ENCODE results near the gene PTPN5. TPM values are rescaled to one million over a fixed set of nuclear protein-coding genes. Genes with fewer than 3 reads are reported as not detected.

The PTPN5 gene
- total RNA-seq, 4 donors from 2014 or later: 0.27 to 0.64 TPM; not detected in 2

DNA sequence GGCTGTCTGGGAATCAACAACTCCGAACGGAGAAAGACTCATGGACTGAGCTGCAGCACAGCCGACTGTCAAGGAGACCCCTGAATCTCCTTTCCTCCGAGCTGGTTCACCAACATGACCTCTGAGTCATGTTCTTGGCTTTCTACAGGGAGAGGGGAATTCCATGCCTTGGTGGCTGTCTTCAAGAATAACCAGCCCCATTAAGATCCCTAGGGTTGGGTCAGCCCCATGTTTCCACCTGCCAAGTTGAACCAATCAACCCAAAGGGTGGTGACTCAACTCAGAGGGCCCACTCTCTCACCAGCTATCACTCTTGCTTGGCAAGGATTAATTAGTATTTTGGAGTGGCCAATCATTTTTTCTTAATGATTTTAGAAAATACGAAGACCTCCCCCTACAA, 37.3 kb downstream of the PTPN5 start:
- H3K36me3 ChIP-seq: no peaks in the 10 kb centered on the region
- H3K9me3 ChIP-seq: no peaks in the 10 kb centered on the region
- H3K4me1 ChIP-seq: no peaks in the 10 kb centered on the region
- H3K4me3 ChIP-seq: no peak overlapping the region
- 0 to 36% methylated on average over 1 to 5 of the region's 5 CpGs for WGBS, 2 donors (ENCODE audit: low coverage in 1 of 2)
- no peak overlapping the region for H3K27ac ChIP-seq
- TF ChIP-seq POLR2A (IDR thresholded peaks at IDR 0.05) (no peak), EP300 (IDR thresholded peaks at IDR 0.05; ENCODE audit: low read depth) (no peak), POLR2AphosphoS5 (IDR thresholded peaks at IDR 0.05) (no peak)
- TF ChIP-seq, protein P1, sequence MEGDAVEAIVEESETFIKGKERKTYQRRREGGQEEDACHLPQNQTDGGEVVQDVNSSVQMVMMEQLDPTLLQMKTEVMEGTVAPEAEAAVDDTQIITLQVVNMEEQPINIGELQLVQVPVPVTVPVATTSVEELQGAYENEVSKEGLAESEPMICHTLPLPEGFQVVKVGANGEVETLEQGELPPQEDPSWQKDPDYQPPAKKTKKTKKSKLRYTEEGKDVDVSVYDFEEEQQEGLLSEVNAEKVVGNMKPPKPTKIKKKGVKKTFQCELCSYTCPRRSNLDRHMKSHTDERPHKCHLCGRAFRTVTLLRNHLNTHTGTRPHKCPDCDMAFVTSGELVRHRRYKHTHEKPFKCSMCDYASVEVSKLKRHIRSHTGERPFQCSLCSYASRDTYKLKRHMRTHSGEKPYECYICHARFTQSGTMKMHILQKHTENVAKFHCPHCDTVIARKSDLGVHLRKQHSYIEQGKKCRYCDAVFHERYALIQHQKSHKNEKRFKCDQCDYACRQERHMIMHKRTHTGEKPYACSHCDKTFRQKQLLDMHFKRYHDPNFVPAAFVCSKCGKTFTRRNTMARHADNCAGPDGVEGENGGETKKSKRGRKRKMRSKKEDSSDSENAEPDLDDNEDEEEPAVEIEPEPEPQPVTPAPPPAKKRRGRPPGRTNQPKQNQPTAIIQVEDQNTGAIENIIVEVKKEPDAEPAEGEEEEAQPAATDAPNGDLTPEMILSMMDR (IDR thresholded peaks at IDR 0.05): no peak
- H3K27me3 ChIP-seq: no peaks in the 10 kb centered on the region
- intact Hi-C loops (cut with DNase I; ENCODE audit: low total_unique reads): no loop called here
- in situ Hi-C loops (cut with MboI; ENCODE audit: low pct_ligation_motif_present in 1 of 4, low pct_unique_long_range_greater_than_20kb in 1 of 4, low sequenced_read_pairs in 3 of 4): no loop called here
- DNase-seq: no peak

DNA sequence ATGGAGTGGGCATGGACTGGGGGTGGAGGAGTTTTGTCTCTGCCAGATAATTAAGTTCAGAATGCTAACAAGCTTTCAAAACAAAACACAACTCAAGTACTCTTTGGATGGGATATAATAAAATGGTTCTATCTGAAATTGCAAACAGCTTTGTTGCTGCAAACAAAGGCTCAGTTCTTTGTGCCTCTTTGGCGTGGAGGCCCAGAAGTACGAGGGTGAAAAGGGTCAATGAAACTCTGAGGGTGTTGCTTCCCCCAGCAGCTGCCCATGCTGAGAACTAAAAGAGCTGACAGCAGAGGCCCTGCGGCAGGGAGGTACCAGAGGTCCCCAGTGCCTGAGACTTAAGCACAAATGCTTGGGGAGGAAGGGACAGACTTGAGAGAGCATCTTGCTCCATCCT, 39.1 kb downstream of the PTPN5 start:
- WGBS, 2 donors (ENCODE audit: low coverage in 1 of 2): 17 to 35% methylated on average over 2 to 3 of the region's 3 CpGs
- Histone ChIP-seq H3K4me1 (no peaks in the 10 kb centered on the region), H3K9me3 (no peaks in the 10 kb centered on the region), H3K4me3 (no peak overlapping the region), H3K27me3 (no peaks in the 10 kb centered on the region), H3K27ac (no peak overlapping the region), H3K36me3 (no peaks in the 10 kb centered on the region)
- in situ Hi-C loops (cut with MboI; ENCODE audit: low pct_ligation_motif_present in 1 of 4, low pct_unique_long_range_greater_than_20kb in 1 of 4, low sequenced_read_pairs in 3 of 4): no loop called here
- intact Hi-C loops (cut with DNase I; ENCODE audit: low total_unique reads): no loop called here
- TF ChIP-seq EP300 (IDR thresholded peaks at IDR 0.05; ENCODE audit: low read depth) (no peak), POLR2A (IDR thresholded peaks at IDR 0.05) (no peak), POLR2AphosphoS5 (IDR thresholded peaks at IDR 0.05) (no peak)
- TF ChIP-seq, protein P1 (IDR thresholded peaks at IDR 0.05): no peak
- DNase-seq: no peak

DNA sequence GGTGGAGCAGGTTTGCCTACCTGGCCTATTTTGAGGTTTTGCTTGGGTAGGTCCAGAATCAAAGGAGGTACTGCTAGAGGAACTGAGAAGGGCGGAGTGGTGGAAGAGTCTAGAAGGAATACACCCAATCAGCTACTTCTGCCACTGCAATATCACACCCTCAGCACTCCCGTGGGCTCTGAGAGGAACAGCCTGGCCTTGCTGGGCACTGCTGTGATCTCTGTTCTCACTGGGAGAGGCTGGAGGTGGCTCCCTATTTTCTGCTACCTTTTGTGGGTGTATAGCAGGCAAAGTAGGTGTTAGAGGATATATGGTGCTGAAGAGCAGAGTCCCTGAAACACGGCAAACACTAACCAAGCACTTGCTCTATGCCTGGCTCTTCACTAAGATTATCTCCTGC, 40.7 kb downstream of the PTPN5 start:
- Histone ChIP-seq H3K4me1 (no peaks in the 10 kb centered on the region), H3K27ac (no peak overlapping the region), H3K27me3 (no peaks in the 10 kb centered on the region), H3K36me3 (no peaks in the 10 kb centered on the region), H3K4me3 (no peak overlapping the region), H3K9me3 (no peaks in the 10 kb centered on the region)
- in situ Hi-C loops (cut with MboI; ENCODE audit: low pct_ligation_motif_present in 1 of 4, low pct_unique_long_range_greater_than_20kb in 1 of 4, low sequenced_read_pairs in 3 of 4) (no loop called here), intact Hi-C loops (cut with DNase I; ENCODE audit: low total_unique reads) (no loop called here)
- WGBS, 2 donors (ENCODE audit: low coverage in 1 of 2): 66% methylated on average over 3 of the region's 3 CpGs; no CpG with 5 or more reads in 1 of the 2 donors
- TF ChIP-seq POLR2AphosphoS5 (IDR thresholded peaks at IDR 0.05) (no peak), EP300 (IDR thresholded peaks at IDR 0.05; ENCODE audit: low read depth) (no peak), POLR2A (IDR thresholded peaks at IDR 0.05) (no peak)
- TF ChIP-seq, protein P1 (IDR thresholded peaks at IDR 0.05): no peak
- no peak for DNase-seq

DNA sequence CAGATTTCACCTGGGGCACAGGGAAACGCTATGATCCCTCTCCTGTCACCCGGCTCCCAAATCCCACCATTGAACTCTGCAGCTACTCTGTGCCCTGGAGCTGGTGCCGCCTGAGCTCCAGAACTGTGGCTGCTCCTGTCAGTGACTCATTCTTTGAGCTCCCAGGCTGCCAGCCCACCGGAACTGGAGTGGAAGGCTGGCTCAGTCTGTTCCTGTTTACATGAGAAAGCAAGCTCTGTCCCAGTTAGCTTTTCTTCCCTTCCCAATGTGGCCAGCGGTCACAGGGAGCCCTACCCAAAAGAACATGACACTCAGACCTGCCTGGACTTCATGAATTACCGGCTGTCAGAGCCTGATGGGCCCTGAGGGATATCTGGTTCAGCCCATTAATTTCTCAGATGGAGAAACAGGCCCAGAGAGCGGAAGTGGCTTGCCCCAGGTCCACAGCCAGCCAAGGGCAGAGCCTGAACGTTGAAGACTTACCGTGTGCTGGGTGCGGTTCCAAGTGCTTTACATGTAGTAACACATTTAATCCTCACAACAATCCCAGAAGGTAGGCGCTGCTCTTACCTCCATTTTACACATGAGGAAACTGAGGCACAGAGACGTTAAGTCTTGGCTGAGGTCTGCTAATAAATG, 41.8 kb downstream of the PTPN5 start:
- 65% methylated on average over 12 of the region's 12 CpGs; no CpG with 5 or more reads in 1 of the 2 donors for WGBS, 2 donors (ENCODE audit: low coverage in 1 of 2)
- TF ChIP-seq POLR2A (IDR thresholded peaks at IDR 0.05) (no peak), POLR2AphosphoS5 (IDR thresholded peaks at IDR 0.05) (no peak), EP300 (IDR thresholded peaks at IDR 0.05; ENCODE audit: low read depth) (no peak)
- TF ChIP-seq, protein P1 (IDR thresholded peaks at IDR 0.05): no peak
- Histone ChIP-seq H3K9me3 (no peaks in the 10 kb centered on the region), H3K36me3 (no peaks in the 10 kb centered on the region), H3K4me3 (no peak overlapping the region), H3K27me3 (no peaks in the 10 kb centered on the region), H3K27ac (no peak overlapping the region), H3K4me1 (no peaks in the 10 kb centered on the region)
- no peak for DNase-seq
- intact Hi-C loops (cut with DNase I; ENCODE audit: low total_unique reads) (no loop called here), in situ Hi-C loops (cut with MboI; ENCODE audit: low pct_ligation_motif_present in 1 of 4, low pct_unique_long_range_greater_than_20kb in 1 of 4, low sequenced_read_pairs in 3 of 4) (loop anchor here in 2 of 4 donors (25.0 kb wide), 3 partner anchors 187 to 637 kb away; partner anchors contain the start of genes SAAL1 (in 2 of the 2) and TSG101 (in 1 of the 2))

Measured in transverse colon (tissue), 4 donors.